ENCODE measurements around the gene SLC15A1.

- no peak for TF ChIP-seq CTCF (IDR thresholded peaks at IDR 0.05)
- no peak for TF ChIP-seq POLR2A (IDR thresholded peaks at IDR 0.05)
Measured at GRCh38 chr13:98775386-98775785, 22.9 kb upstream of the SLC15A1 start.
